ENCODE results near the gene LTC4S.

The LTC4S gene

GRCh38 chr5:179817470-179817840, 23.7 kb downstream of the LTC4S start:
- no peaks in the 10 kb centered on the region for H3F3A ChIP-seq (ENCODE audit: insufficient read depth, low read length)
- no peaks in the 10 kb centered on the region for H3K27me3 ChIP-seq (ENCODE audit: insufficient read depth, low read length)
- H3K9ac ChIP-seq (ENCODE audit: low read length) = no peak overlapping the region
- H3K36me3 ChIP-seq (ENCODE audit: insufficient read depth, low read length) = peaks cover 7% of the 10 kb centered on the region
- H2AFZ ChIP-seq (ENCODE audit: low read length) = no peak overlapping the region
- H3K27ac ChIP-seq (ENCODE audit: low read depth, low read length, poor library complexity, severe bottlenecking) = no peak overlapping the region
- H3K9me3 ChIP-seq (ENCODE audit: low read length) = no peaks in the 10 kb centered on the region
- no peak for TF ChIP-seq CTCF (IDR thresholded peaks at IDR 0.05; ENCODE audit: low read length)
- no peak for TF ChIP-seq EZH2 (IDR thresholded peaks at IDR 0.05; ENCODE audit: borderline replicate concordance, low read length)
- no peak overlapping the region for H3K4me3 ChIP-seq (ENCODE audit: low read depth, low read length, poor library complexity, severe bottlenecking)
- H3K79me2 ChIP-seq (ENCODE audit: insufficient read depth, low read length) = peaks cover 6% of the 10 kb centered on the region; the same call in 1 of the 2 replicates
- H3K9me2 ChIP-seq (ENCODE audit: low read depth, low read length) = no peaks in the 10 kb centered on the region
- H3K4me2 ChIP-seq (ENCODE audit: low read length) = peak overlapping the region; percentile 31; the same call in 1 of the 2 replicates
- H3K4me1 ChIP-seq (ENCODE audit: insufficient read depth, low read length, severe bottlenecking) = peaks cover 41% of the 10 kb centered on the region
- H4K20me1 ChIP-seq (ENCODE audit: insufficient read depth, low read length) = no peaks in the 10 kb centered on the region

- Histone ChIP-seq H3K4me1 (ENCODE audit: insufficient read depth, low read length, severe bottlenecking) (peaks cover 45% of the 10 kb centered on the region), H3K4me3 (ENCODE audit: low read depth, low read length, poor library complexity, severe bottlenecking) (peak overlapping the region; percentile 88), H3K79me2 (ENCODE audit: insufficient read depth, low read length) (peaks cover 10% of the 10 kb centered on the region; the same call in 1 of the 2 replicates), H3K9ac (ENCODE audit: low read length) (peak overlapping the region; percentile 82; the same call in 1 of the 2 replicates), H3F3A (ENCODE audit: insufficient read depth, low read length) (no peaks in the 10 kb centered on the region), H3K27me3 (ENCODE audit: insufficient read depth, low read length) (no peaks in the 10 kb centered on the region), H3K9me3 (ENCODE audit: low read length) (no peaks in the 10 kb centered on the region), H3K4me2 (ENCODE audit: low read length) (peak overlapping the region; percentile 77), H2AFZ (ENCODE audit: low read length) (no peak overlapping the region; the same call in 1 of the 2 replicates), H3K27ac (ENCODE audit: low read depth, low read length, poor library complexity, severe bottlenecking) (no peak overlapping the region), H3K36me3 (ENCODE audit: insufficient read depth, low read length) (peaks cover 12% of the 10 kb centered on the region), H4K20me1 (ENCODE audit: insufficient read depth, low read length) (no peaks in the 10 kb centered on the region), H3K9me2 (ENCODE audit: low read depth, low read length) (no peaks in the 10 kb centered on the region)
- TF ChIP-seq EZH2 (IDR thresholded peaks at IDR 0.05; ENCODE audit: borderline replicate concordance, low read length) (no peak), CTCF (IDR thresholded peaks at IDR 0.05; ENCODE audit: low read length) (no peak)
Observed at GRCh38 chr5:179817890-179818745, 24.3 kb downstream of the LTC4S start.

GRCh38 chr5:179818746-179819295, 25.0 kb downstream of the LTC4S start:
- H4K20me1 ChIP-seq (ENCODE audit: insufficient read depth, low read length) = no peaks in the 10 kb centered on the region
- no peaks in the 10 kb centered on the region for H3K9me3 ChIP-seq (ENCODE audit: low read length)
- H3F3A ChIP-seq (ENCODE audit: insufficient read depth, low read length) = no peaks in the 10 kb centered on the region
- H3K9ac ChIP-seq (ENCODE audit: low read length) = peak overlapping the region; percentile 82
- TF ChIP-seq CTCF (IDR thresholded peaks at IDR 0.05; ENCODE audit: low read length) (no peak), EZH2 (IDR thresholded peaks at IDR 0.05; ENCODE audit: borderline replicate concordance, low read length) (no peak)
- no peaks in the 10 kb centered on the region for H3K9me2 ChIP-seq (ENCODE audit: low read depth, low read length)
- peaks cover 17% of the 10 kb centered on the region for H3K36me3 ChIP-seq (ENCODE audit: insufficient read depth, low read length)
- H3K4me3 ChIP-seq (ENCODE audit: low read depth, low read length, poor library complexity, severe bottlenecking) = peak overlapping the region; percentile 88
- H2AFZ ChIP-seq (ENCODE audit: low read length) = no peak overlapping the region; the same call in 1 of the 2 replicates
- peak overlapping the region; percentile 72 for H3K27ac ChIP-seq (ENCODE audit: low read depth, low read length, poor library complexity, severe bottlenecking)
- H3K4me1 ChIP-seq (ENCODE audit: insufficient read depth, low read length, severe bottlenecking) = peaks cover 45% of the 10 kb centered on the region
- no peaks in the 10 kb centered on the region for H3K27me3 ChIP-seq (ENCODE audit: insufficient read depth, low read length)
- peaks cover 10% of the 10 kb centered on the region; the same call in 1 of the 2 replicates for H3K79me2 ChIP-seq (ENCODE audit: insufficient read depth, low read length)
- H3K4me2 ChIP-seq (ENCODE audit: low read length) = peak overlapping the region; percentile 77

Measured in OCI-LY1 (cell line).